Stimulated activated CD8-positive, alpha-beta memory T cell treated with anti-CD3 and anti-CD28 coated beads, Interleukin-7, amount 100 ng/mL, for 1 hour (primary cell): ENCODE results near the gene NLRP5.
"Not testable (repeated sequence)": the region's sequence is repeated elsewhere in the genome, so short reads cannot be mapped to it uniquely, and the experiment has no call there.

Experiments used
- DNase-seq, 2 donors: peaks; one replicate each; pipeline ENCODE4 v3.0.0-alpha.2; 2020; ENCODE audit warnings: low read depth in 2 of 2

NLRP5 gene

GRCh38 chr19:56098731-56099568, 112.4 kb downstream of the NLRP5 start:
- no peak for DNase-seq

GRCh38 chr19:56099638-56100539, 113.3 kb downstream of the NLRP5 start:
- DNase-seq, result no peak

- no peak for DNase-seq
These were observed 114.5 kb downstream of the NLRP5 start for GRCh38 chr19:56101095-56101494.

- DNase-seq, result no peak
These were observed 115.4 kb downstream of the NLRP5 start for GRCh38 chr19:56101746-56102535.

- no peak for DNase-seq
These were observed 116.5 kb downstream of the NLRP5 start for GRCh38 chr19:56103027-56103614.

- no peak for DNase-seq
These were observed 117.8 kb downstream of the NLRP5 start for GRCh38 chr19:56104423-56104822.

DNA sequence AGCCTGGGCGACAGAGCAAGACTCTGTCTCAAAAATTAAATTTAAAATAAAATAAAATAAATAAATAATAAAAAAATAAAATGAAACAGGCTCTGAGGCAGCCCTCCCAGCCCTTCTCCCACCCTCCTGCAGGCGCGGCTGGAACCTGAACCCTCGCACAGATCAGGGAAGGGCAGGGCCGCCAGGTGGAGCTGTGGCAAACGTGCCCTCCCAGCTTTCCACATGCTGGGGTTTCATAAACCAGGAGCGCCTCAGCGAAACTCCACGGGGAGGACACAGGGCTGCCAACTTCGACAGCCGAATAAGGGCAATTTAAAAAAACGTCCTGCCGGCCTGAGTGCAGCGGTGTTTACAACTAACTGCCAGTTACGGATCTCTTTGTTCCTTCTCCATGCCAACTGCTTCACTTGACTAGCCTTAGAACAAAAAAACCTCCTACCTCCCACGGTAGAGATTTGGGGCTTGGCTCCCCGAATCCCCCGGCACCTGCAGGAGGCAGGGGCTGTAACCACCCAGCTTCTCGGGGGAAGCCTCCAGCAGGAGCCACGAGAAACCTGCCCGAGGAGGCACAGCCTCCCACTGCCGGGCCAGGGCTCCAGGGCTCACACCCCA, 118.6 kb downstream of the NLRP5 start:
- DNase-seq, result peak; percentile 14 to 34

GRCh38 chr19:56105831-56106396, 119.3 kb downstream of the NLRP5 start:
- DNase-seq, result not testable (repeated sequence)

GRCh38 chr19:56106397-56106849, 119.8 kb downstream of the NLRP5 start:
- DNase-seq, result no peak

- DNase-seq, result no peak
These were observed 120.4 kb downstream of the NLRP5 start for GRCh38 chr19:56106993-56107392.

DNA sequence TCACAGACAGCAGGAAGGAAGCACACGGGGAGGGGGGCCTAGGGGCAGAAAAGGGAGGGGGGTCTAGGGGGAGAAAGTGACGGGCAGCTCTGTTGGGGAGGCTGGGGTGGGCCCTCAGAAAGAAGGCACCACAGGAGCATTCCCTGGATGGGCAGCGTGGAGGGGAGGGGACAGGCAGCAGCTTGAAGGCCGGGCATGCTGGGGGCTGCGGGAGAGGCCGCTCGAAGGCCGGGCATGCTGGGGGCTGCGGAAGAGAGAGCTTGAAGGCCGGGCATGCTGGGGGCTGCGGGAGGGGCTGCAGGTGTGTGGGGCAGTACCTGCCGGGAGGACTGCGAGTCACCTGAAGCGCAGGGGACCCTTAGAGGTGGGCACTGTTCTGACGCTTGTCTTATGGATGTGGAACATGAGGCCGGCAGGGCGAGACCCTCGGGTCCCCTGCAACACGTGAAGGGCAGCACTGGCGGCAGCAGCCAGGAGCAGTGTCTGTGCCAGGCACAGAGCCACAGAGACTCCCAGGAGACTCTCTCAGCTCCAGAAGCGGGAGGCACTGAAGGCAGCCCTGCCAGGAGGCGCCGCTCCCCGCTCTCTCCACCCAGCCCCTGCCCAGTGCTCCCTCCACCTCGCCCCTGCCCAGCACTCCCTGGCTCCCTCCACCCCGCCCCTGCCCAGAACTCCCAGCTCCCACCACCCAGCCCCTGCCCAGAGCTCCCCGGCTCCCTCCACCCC, 121.2 kb downstream of the NLRP5 start:
- DNase-seq, result no peak

- DNase-seq, result no peak
These were observed 122.0 kb downstream of the NLRP5 start for GRCh38 chr19:56108447-56109195.

GRCh38 chr19:56109226-56109625, 122.7 kb downstream of the NLRP5 start:
- DNase-seq, result no peak

DNA sequence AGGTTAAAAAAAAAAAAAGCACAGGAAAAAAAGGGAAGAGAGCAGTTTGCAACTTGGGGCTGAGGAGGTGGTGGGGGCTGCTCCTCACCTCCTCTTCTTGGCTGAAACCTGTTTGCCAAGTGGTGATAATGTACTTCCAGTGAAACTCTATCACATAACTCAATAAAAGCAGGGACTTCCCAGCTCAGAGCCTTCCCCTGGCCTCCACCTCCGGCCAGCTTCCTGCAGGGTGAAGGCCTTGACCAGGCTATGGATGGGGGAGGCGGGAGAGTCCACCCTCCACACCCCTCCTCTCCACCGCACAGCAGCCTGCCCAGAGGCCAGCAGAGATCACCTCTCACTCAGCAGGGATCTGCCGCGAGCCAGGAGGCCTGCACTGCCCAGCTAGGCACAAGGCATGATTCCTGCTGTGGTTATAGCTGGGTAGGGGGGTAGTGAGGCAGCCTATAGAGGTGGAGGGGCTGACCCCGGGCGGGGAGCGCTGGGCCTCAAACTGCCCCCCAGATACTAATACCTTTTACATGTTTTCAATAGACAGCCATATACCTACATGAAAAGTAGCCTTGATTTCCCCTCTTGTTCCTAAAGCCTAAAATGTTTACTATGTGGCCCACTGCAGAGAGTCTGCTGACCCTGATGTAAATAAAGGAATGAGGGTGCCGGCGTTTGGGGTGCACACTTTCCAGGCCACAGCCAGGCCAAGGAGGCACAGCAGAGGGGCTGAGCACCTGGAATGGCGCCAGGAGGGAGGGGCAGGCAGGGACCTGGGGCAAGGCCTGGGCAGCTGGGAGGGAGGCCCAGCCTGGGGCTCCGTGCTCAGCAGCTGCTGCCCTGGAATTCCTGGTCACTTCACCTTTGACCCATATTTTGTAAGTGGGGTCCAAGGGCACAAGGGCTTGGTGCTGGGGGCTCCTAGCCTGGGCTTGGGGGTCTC, 124.2 kb downstream of the NLRP5 start:
- no peak for DNase-seq
